Hepatocyte (in vitro differentiated cells): ENCODE measurements around the gene AUTS2.

Source experiments
- CTCF ChIP-seq: fragments of 200-600 bp; sonication (generic); IDR thresholded peaks from 2 replicates; pipeline ENCODE4 v1.5.1; 2016; ENCODE audit warnings: antibody characterized with exemption, mild to moderate bottlenecking; ENCODE audit not compliant: poor library complexity
- EZH2 ChIP-seq: fragments of 200-600 bp; sonication (generic); IDR thresholded peaks from 2 replicates; pipeline ENCODE4 v1.6.1; 2016; ENCODE audit warnings: antibody characterized with exemption, mild to moderate bottlenecking, borderline replicate concordance
- EZH2phosphoT487 ChIP-seq: fragments of 200-600 bp; sonication (generic); IDR thresholded peaks from one replicate; pipeline ENCODE4 v1.6.1; 2018; ENCODE audit warnings: antibody characterized with exemption, mild to moderate bottlenecking, low read depth, moderate library complexity; ENCODE audit not compliant: unreplicated experiment, severe bottlenecking

- no peak for TF ChIP-seq CTCF
- TF ChIP-seq EZH2, result no peak
- no peak for TF ChIP-seq EZH2phosphoT487
These were observed 262.8 kb downstream of the AUTS2 start for GRCh38 chr7:69860941-69861622.
